ENCODE measurements around the gene SLCO4A1. TPM values are rescaled to one million over a fixed set of nuclear protein-coding genes. Genes with fewer than 3 reads are reported as not detected.

SLCO4A1 gene
- total and polyA plus RNA-seq, 9 of the 15 experiments (the other 6 are each of a cell fraction or from before 2014, with no cell fraction given): 1.6 to 21.9 (median 12.8) TPM

DNA sequence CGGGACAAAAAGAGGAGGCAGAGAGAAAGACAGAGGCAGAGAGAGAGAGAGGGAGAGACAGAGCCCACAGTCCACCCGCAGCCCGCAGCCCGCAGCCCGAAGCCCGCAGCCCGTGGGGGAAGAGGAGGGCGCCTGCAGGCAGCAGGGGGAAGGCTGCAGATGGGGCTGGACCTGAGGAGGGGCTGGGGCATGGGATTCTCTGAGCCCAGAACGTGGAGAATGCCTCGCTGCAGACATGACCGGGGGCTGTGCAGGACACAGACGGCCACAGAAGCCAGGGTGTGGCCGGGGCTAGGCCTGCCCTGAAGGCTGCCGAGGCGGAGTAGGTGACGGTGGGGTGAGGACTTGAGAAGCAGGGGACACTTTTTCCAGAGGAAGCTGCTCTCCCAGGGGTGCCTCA, 6.5 kb upstream of the SLCO4A1 start:
- ChIA-PET POLR2A (interaction anchor here (0.5 kb wide), 1 partner anchor 152 kb away, joined by 3 read pairs; no protein-coding TSS in a partner anchor), CTCF (ENCODE audit: low intra/inter-chr PET ratio) (interaction anchor here (1.1 kb wide), 1 partner anchor 136 kb away, joined by 3 read pairs; no protein-coding TSS in a partner anchor)
- in situ Hi-C loops (cut with MboI) (no loop called here), intact Hi-C loops (cut with micrococcal nuclease) (no loop called here)
- Histone ChIP-seq H3K4me1 (replicated peaks in 1 of 2; ENCODE audit: control insufficient read depth in 2 of 2, insufficient read depth in 2 of 2, low read length in 2 of 2) (peaks cover 0 to 38% of the 10 kb centered on the region in 2 experiments; a peak in 3 of 5 replicates), H3K4me3 (no peak overlapping the region), H3K9me3 (replicated peaks; ENCODE audit: control insufficient read depth, insufficient read depth, low read depth, low read length) (no peaks in the 10 kb centered on the region), H3K27ac (ENCODE audit: extremely low read depth, low read depth, low read length) (no peak overlapping the region), H3K79me2 (ENCODE audit: control insufficient read depth, insufficient read depth, low read length) (no peaks in the 10 kb centered on the region), H4K20me1 (replicated peaks; ENCODE audit: control insufficient read depth, insufficient read depth, low read length) (no peaks in the 10 kb centered on the region), H3K9me1 (ENCODE audit: control insufficient read depth, insufficient read depth, low read length) (no peaks in the 10 kb centered on the region), H2AFZ (ENCODE audit: low read depth, low read length) (no peak overlapping the region), H3K27me3 (ENCODE audit: control insufficient read depth in 2 of 2, insufficient read depth in 2 of 2, low read length in 2 of 2) (peaks cover 29 to 58% of the 10 kb centered on the region in 2 experiments), H3K9ac (ENCODE audit: insufficient read depth in 1 of 2, low read depth in 2 of 2, low read length in 2 of 2) (peak overlapping the region in 1 of 2 experiments; percentile 2; a peak in 1 of 4 replicates), H3K4me2 (ENCODE audit: insufficient read depth, low read length) (no peak overlapping the region), H3K36me3 (ENCODE audit: control insufficient read depth, insufficient read depth, low read length) (no peaks in the 10 kb centered on the region)
- FAIRE-seq (no peak), DNase-seq (ENCODE audit: extremely low read depth in 1 of 4, low spot score in 3 of 4) (no peak), ATAC-seq (peak; percentile 43)
- BruUV-seq (replicated peaks): no TSS peak
- WGBS (ENCODE audit: insufficient coverage, low coverage, missing lambda C conversion rate): 28% methylated on average over 16 of the region's 16 CpGs
- TF ChIP-seq ZBTB17 (CRISPR knock-in tag; IDR thresholded peaks at IDR 0.05): no peak
- TF ChIP-seq, protein P1, sequence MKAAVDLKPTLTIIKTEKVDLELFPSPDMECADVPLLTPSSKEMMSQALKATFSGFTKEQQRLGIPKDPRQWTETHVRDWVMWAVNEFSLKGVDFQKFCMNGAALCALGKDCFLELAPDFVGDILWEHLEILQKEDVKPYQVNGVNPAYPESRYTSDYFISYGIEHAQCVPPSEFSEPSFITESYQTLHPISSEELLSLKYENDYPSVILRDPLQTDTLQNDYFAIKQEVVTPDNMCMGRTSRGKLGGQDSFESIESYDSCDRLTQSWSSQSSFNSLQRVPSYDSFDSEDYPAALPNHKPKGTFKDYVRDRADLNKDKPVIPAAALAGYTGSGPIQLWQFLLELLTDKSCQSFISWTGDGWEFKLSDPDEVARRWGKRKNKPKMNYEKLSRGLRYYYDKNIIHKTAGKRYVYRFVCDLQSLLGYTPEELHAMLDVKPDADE (conservative IDR thresholded peaks at IDR 0.05; ENCODE audit: control insufficient read depth, low read depth, low read length): no peak
- TF ChIP-seq, protein P2, sequence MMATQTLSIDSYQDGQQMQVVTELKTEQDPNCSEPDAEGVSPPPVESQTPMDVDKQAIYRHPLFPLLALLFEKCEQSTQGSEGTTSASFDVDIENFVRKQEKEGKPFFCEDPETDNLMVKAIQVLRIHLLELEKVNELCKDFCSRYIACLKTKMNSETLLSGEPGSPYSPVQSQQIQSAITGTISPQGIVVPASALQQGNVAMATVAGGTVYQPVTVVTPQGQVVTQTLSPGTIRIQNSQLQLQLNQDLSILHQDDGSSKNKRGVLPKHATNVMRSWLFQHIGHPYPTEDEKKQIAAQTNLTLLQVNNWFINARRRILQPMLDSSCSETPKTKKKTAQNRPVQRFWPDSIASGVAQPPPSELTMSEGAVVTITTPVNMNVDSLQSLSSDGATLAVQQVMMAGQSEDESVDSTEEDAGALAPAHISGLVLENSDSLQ (IDR thresholded peaks at IDR 0.05): no peak
- TF ChIP-seq, protein P3, sequence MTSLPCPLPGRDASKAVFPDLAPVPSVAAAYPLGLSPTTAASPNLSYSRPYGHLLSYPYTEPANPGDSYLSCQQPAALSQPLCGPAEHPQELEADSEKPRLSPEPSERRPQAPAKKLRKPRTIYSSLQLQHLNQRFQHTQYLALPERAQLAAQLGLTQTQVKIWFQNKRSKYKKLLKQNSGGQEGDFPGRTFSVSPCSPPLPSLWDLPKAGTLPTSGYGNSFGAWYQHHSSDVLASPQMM (CRISPR knock-in tag; IDR thresholded peaks at IDR 0.05): no peak
- TF ChIP-seq KLF1 (tag; IDR thresholded peaks at IDR 0.05): no peak
- no peak for TF ChIP-seq GABPB2 (CRISPR knock-in tag; conservative IDR thresholded peaks at IDR 0.05)
- TF ChIP-seq ERF (CRISPR knock-in tag; IDR thresholded peaks at IDR 0.05): no peak
- TF ChIP-seq SRF (CRISPR knock-in tag; IDR thresholded peaks at IDR 0.05): no peak
- no peak for TF ChIP-seq OTX1 (CRISPR knock-in tag; IDR thresholded peaks at IDR 0.05)
- no peak for TF ChIP-seq SUPT5H (IDR thresholded peaks at IDR 0.05)
- TF ChIP-seq RBBP5 (IDR thresholded peaks at IDR 0.05; ENCODE audit: borderline replicate concordance, insufficient read depth, low read length, poor library complexity, severe bottlenecking): no peak
- TF ChIP-seq, protein P4, sequence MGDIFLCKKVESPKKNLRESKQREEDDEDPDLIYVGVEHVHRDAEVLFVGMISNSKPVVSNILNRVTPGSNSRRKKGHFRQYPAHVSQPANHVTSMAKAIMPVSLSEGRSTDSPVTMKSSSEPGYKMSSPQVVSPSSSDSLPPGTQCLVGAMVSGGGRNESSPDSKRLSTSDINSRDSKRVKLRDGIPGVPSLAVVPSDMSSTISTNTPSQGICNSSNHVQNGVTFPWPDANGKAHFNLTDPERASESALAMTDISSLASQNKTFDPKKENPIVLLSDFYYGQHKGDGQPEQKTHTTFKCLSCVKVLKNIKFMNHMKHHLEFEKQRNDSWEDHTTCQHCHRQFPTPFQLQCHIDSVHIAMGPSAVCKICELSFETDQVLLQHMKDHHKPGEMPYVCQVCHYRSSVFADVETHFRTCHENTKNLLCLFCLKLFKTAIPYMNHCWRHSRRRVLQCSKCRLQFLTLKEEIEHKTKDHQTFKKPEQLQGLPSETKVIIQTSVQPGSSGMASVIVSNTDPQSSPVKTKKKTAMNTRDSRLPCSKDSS (IDR thresholded peaks at IDR 0.05; ENCODE audit: low read depth, partially characterized antibody): no peak
- TF ChIP-seq RCOR1 (IDR thresholded peaks at IDR 0.05; ENCODE audit: borderline replicate concordance in 1 of 2, low read depth in 2 of 2, low read length in 2 of 2): no peak
- TF ChIP-seq, protein P5, sequence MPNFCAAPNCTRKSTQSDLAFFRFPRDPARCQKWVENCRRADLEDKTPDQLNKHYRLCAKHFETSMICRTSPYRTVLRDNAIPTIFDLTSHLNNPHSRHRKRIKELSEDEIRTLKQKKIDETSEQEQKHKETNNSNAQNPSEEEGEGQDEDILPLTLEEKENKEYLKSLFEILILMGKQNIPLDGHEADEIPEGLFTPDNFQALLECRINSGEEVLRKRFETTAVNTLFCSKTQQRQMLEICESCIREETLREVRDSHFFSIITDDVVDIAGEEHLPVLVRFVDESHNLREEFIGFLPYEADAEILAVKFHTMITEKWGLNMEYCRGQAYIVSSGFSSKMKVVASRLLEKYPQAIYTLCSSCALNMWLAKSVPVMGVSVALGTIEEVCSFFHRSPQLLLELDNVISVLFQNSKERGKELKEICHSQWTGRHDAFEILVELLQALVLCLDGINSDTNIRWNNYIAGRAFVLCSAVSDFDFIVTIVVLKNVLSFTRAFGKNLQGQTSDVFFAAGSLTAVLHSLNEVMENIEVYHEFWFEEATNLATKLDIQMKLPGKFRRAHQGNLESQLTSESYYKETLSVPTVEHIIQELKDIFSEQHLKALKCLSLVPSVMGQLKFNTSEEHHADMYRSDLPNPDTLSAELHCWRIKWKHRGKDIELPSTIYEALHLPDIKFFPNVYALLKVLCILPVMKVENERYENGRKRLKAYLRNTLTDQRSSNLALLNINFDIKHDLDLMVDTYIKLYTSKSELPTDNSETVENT (CRISPR knock-in tag; IDR thresholded peaks at IDR 0.05): no peak
- no peak for TF ChIP-seq CBX2 (IDR thresholded peaks at IDR 0.05; ENCODE audit: insufficient read depth, low read length, poor library complexity, severe bottlenecking)
- TF ChIP-seq CEBPB (tag; IDR thresholded peaks at IDR 0.05): no peak

Data from K562 (cell line).